Activated CD4-positive, alpha-beta T cell treated with anti-CD3 and anti-CD28 coated beads for 1 hour (primary cell): Measurements from ENCODE around the gene GRIK1.

Experiments used
- DNase-seq: peaks from one replicate; pipeline ENCODE4 v3.0.0-alpha.2; 2020

Gene GRIK1

GRCh38 chr21:29826386-29826785, 113.4 kb downstream of the GRIK1 start:
- DNase-seq, result no peak

GRCh38 chr21:29825936-29826335, 113.9 kb downstream of the GRIK1 start:
- DNase-seq, result no peak

DNA sequence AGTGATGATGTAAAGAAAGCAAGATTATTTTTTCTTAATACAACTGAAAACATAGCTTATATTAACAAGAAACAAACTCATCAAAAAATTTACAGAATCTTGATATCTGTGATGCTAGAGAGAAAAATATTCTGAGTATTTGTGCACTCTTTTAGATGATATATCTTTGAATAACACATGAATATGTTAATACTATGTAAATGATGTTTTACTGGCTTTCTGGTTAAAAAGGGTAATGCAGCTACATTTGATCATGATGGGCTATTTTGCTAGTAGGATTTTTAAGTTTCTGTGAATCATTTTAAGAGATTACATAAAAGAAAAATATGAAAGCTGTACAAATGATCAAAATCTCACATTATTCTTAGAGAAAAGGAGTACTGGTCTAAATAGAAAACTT, 114.5 kb downstream of the GRIK1 start:
- DNase-seq, result no peak

GRCh38 chr21:29822064-29822463, 117.7 kb downstream of the GRIK1 start:
- DNase-seq, result no peak

DNA sequence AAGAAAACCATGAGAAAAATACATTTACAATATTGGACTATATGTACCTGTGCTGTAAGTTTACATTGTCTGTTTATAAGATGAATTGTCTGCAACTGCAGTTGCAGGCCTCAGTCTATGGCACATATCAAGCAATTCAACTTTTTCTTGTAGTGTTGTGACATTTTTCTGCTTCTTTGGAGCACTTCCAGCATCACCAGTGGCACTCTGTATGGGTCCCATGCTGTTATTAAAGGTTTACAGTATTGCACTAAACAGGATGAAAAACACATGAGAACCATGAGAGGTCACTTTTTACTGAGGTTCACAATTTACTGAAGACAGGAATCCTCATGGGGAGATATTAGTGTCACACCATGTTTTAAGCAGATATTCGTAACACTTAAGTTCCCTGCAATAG, 118.6 kb downstream of the GRIK1 start:
- no peak for DNase-seq

DNA sequence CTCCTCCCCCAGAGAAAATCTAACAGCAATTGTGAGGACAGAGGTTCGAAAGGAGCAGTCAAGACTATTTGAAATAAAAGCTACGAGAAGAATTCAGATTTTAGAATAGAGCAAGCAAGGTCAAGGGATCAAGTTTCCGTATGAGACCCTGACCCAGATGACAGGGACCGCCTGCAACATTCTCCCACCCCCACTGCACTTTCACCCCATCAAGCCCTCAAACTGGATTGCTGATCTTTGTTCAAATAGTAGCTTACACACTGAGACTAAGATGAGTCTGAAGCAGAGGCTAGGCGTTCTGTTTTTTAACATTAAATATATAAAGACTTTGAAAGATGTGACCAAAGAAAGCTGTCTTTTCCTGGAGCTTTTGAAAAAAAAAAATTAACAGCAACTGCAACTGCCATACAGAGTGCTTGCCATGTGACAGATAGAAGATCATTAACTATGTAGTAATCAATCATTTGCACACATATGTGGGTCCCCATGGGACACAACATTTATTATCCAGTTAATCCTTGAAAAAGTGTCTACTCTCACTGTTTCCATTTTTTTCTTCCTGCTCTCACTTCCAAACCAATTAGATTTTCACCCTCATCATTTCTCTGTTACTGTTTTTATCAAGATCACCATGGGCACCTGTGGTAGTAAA, 120.0 kb downstream of the GRIK1 start:
- DNase-seq, result no peak

DNA sequence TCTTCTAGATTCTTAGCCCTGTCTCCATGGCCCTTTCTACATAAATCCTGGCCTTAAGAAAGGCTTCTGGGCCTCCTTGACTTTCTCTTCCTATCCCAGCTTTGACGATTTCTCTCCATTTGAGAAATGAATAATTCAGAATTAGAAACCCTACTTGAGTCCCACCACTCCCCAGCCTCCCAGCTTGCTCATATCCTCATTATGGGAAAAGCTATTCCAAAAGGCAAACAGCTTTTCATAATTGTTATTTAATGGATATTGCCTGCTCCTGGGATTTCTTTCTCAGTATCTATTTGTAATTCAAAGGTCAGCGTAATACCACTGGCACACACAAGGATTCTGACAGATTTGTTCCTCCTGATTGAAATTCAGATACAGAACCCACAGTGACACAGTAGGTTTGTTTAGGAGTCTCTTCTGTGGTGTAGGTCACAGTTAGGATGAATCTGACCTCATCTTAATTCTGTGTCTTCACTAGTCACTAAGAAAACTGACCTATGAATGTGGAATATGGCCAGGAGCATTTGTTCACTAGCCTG, 121.3 kb downstream of the GRIK1 start:
- no peak for DNase-seq

DNA sequence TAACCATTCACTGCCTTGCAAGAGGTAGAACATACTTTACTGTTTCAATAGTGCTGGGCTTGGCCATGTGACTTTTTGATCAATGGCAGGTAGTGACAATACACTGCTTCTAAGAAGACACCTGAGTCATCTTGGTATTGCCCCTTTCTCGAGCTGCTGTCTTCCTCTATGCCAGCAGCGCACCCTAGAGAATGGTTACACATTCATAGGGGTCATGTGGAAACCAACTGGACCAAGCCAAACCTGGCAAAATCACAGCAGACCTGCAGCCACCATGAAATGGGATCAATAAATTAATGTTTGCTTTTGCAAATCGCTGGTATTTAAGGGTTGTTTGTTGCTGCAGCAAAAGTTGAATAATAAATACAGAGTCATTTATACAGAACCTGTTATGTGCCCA, 122.3 kb downstream of the GRIK1 start:
- no peak for DNase-seq

- DNase-seq, result no peak
These were observed 126.8 kb downstream of the GRIK1 start for GRCh38 chr21:29812947-29813346.

- no peak for DNase-seq
These were observed 128.9 kb downstream of the GRIK1 start for GRCh38 chr21:29810871-29811270.

- DNase-seq, result no peak
These were observed 131.6 kb downstream of the GRIK1 start for GRCh38 chr21:29808153-29808552.

DNA sequence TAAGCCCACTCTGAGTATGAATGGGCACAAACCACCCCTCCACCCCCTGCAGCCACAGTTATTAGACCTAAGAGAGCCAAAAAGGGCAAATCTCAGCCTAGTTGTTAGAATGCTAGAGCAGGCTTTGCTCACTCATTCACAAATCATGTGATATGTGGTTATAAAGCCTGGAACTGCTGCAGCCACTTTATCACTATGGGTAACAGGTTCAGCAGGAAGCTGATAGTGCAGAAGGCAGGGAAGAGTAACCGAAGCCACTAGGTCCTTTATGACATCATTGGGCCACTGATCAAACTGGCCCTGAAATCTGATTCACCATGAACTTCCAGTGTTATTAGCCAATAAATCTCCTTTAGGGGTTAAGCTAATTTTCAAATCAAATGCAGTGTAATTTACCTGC, 134.7 kb downstream of the GRIK1 start:
- no peak for DNase-seq

- no peak for DNase-seq
These were observed 136.6 kb downstream of the GRIK1 start for GRCh38 chr21:29803191-29803590.

DNA sequence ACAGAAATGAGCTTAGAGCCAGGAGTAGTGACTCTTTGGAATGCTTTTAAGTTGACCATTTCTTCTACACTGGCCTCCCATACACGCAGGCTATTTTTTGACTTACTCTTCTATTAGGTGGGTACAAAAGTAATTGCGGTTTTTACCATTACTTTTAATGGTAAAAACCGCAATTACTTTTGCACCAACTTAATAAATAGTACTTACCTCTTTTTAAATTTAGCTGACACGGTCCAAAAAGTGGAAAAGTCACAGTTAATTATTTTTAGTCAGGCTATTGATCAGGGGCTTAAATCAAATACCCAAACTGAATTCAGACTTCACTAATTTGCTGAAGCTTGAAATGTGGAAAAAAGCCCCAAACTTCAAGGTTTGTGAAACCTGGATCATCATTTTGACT, 138.7 kb downstream of the GRIK1 start:
- no peak for DNase-seq

DNA sequence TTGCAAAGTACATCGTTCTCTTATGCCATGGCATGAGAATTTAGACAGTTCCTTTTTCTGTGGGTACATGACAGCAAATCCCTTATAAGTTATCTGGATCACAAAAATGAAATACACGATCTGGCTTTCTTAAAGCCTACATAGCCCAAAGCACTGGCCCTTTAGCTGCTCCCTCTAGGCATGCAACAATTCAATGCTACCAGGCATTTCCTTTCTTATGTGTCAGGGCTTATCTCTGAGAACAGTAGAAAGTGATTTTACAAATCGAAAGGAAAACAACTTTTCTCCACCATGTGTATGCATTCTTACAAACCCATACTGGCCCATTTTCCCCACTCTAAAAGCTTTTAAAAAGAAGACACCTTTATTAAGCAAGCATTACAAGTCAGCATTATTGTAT, 139.7 kb downstream of the GRIK1 start:
- DNase-seq, result no peak

DNA sequence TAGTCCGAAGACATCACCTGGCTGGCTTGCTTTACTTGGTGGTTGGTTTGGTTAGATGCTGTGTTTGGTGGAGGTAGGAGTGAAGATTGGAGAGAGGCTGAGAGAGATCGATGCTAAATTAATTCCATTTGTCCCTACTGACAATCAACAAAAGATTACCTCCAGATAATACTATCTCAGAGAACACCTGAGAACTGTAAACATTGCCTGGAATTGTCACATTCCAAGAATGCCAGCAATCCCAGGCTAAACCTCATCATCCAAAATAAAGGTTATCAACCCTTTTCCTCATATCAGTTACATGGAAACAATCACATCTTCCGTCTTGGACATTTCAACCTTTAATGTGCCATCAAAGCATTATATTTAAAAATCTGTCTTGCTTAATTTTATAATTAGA, 141.0 kb downstream of the GRIK1 start:
- DNase-seq, result no peak

GRCh38 chr21:29797155-29797554, 142.6 kb downstream of the GRIK1 start:
- no peak for DNase-seq

DNA sequence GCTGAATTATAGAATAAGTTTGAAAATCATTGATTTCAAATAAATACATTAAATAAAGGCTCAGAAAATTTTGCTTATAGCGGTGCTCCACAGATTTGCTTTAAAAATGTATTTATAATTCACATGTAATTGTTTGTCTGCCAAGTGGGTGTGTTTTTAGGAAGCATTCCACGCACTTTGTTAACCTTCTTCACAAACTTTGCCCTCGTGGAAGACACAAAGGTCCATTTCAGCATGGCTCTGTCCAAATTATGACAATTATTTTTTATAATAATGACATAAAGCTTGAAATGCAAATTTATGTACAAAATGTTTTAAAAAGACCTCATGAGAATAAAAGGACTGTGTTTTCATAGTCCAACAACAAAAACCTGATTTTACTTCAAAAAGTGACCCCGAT, 146.1 kb downstream of the GRIK1 start:
- no peak for DNase-seq

- no peak for DNase-seq
These were observed 150.4 kb downstream of the GRIK1 start for GRCh38 chr21:29789393-29789792.

- DNase-seq, result no peak
These were observed 151.0 kb downstream of the GRIK1 start for GRCh38 chr21:29788752-29789151.

DNA sequence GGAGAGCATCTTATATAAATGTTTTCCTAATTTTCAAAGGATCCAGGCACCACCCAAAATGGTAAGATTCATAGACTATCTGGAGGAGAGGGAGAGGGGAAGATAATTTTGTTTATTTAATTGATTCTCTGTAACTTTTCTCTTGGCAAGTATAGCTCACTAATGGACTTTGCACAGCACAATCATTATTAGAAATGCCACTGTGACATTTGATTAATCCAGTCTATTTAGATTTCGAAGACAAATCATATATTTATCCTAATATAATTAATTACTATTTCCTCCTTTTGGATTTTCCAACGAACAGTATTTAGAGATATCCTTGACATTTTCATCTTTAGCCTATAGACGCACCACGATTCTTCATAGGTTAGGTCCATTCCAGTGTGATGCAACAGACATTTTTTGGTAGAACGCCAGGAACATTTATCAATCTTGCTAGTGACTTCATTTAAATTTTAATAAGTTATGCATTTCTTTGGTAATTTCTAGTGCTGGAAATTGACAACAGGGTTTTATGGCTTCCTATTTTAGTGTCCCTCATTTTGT, 152.4 kb downstream of the GRIK1 start:
- DNase-seq, result no peak

DNA sequence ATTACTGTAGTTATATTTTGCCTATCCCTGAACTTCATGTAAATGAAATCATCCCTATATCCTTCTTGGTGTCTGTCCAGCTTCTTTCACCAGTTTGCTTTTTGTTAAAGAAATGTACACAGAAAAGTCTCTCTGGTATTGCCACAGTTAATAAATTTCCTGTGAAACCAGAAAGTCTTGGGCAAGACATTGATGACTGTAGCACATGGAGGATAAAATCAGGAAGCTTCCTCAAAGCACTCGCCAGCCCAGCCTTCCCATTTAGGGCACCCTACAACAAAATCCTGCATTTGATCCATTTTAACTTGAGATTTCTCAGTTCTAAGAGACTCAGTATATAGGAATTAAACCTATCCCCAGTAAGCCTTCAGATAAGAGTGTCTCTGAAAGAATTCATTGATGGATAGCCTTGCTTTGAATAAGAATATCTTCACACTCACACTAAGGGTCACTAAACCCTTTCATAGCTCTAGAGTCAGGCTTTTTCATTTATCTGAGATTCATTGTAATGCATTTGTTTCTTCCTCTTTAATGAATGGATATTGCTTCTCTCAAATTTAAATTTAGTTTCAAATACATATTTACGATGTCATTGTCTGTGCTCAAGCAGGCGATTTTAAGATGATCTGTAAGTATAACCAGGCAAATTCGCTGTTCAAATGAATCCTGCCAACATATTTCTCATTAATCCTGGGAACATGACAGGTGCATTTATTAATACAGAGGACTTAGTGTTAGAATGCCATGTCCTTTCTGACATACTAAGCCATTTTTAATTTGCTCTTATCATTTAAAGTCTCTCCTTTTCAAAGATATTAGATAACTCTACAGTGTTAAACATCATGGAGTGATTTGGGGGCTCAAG, 153.1 kb downstream of the GRIK1 start:
- no peak for DNase-seq

DNA sequence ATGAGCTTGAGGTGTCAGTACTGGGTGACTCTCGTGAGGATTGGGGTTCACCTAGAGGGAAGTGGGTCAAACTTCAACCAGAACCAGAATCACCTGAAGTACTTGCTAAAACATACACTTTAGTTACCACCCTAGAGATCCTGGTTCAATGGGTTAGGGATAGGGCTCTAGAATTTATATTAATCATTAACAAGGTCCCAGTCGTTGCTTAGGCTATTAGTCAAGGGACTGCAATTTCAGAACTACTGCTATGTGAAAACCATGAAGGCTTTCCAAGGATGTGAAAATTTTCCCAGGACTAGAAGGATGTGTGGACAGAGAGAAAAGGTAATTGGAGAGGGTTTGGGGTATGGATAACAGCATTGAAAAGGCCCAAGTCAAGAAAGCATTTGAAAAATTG, 162.6 kb downstream of the GRIK1 start:
- DNase-seq, result no peak

DNA sequence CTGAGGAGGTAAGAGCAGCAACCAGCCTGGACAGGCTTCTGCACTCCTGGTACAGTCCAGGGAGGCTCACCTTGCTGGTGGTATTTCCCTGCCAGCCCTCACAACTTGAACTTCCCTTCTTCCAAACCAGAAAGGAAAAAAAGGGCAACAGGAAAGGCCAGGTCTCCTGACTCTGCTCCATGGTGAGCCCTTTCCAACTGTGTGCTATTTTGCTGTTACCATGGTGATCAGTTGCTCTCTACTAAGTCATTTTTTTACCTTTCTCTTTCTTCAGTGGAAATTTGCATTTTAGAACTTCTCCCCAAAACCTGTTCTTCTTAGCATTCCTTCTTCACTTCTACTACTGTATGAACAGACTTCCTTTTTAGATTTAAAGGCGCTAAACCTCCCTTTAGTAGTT, 164.3 kb downstream of the GRIK1 start:
- DNase-seq, result no peak
